ENCODE measurements around the gene HFE. TPM values are rescaled to one million over a fixed set of nuclear protein-coding genes. Genes with fewer than 3 reads are reported as not detected.
A peak's percentile ranks its signal among the peaks of the same experiment; 100 is the strongest.
"Not testable (repeated sequence)": the region's sequence is repeated elsewhere in the genome, so short reads cannot be mapped to it uniquely, and the experiment has no call there.

HFE gene
- total RNA-seq, 1 experiment from 2014 or later = 5.7 TPM

- TF ChIP-seq CTCF (IDR thresholded peaks at IDR 0.05; ENCODE audit: insufficient read depth in 1 of 2, low read depth in 1 of 2, low read length in 1 of 2, severe bottlenecking in 1 of 2, unreplicated experiment in 1 of 2) = no peak
- Histone ChIP-seq H3K4me1 (peaks cover 23% of the 10 kb centered on the region), H3K4me3 (ENCODE audit: low read depth, low read length) (no peak overlapping the region), H3K36me3 (ENCODE audit: control insufficient read depth, insufficient read depth, low read length) (no peaks in the 10 kb centered on the region), H3K9me3 (no peaks in the 10 kb centered on the region), H3K27me3 (replicated peaks; ENCODE audit: control insufficient read depth, insufficient read depth, low read length) (no peaks in the 10 kb centered on the region)
- ChIA-PET POLR2A (interaction anchor here (0.6 to 0.7 kb wide), 2 partner anchors 16 to 87 kb away, joined by 4 to 5 read pairs; a partner anchor contains a TSS), CTCF (no interaction called here)
- BruUV-seq (replicated peaks) = no TSS peak
- H3K4me1 Mint-ChIP-seq (ENCODE audit: low read depth, unreplicated experiment) = peaks cover 24% of the 10 kb centered on the region
- H3K4me3 Mint-ChIP-seq (ENCODE audit: unreplicated experiment) = no peak overlapping the region
- no peak overlapping the region for H3K27ac Mint-ChIP-seq (ENCODE audit: unreplicated experiment)
- intact Hi-C loops (cut with micrococcal nuclease; ENCODE audit: unreplicated experiment) = no loop called here
- no peaks in the 10 kb centered on the region for H3K27me3 Mint-ChIP-seq (ENCODE audit: insufficient read depth, unreplicated experiment)
- H3K9me3 Mint-ChIP-seq (ENCODE audit: unreplicated experiment) = no peaks in the 10 kb centered on the region
- H3K36me3 Mint-ChIP-seq (ENCODE audit: insufficient read depth, unreplicated experiment) = peaks cover 32% of the 10 kb centered on the region
- no peak for DNase-seq
These were observed 31.8 kb downstream of the HFE start for GRCh38 chr6:26118999-26119398.

GRCh38 chr6:26120115-26120514 is 32.9 kb downstream of the HFE start:
- Mint-ChIP-seq H3K36me3 (ENCODE audit: insufficient read depth, unreplicated experiment) (peaks cover 43% of the 10 kb centered on the region), H3K4me1 (ENCODE audit: low read depth, unreplicated experiment) (peaks cover 35% of the 10 kb centered on the region), H3K27ac (ENCODE audit: unreplicated experiment) (peak overlapping the region; percentile 87)
- H3K36me3 ChIP-seq (ENCODE audit: control insufficient read depth, insufficient read depth, low read length); H3K9me3 ChIP-seq; H3K4me3 Mint-ChIP-seq (ENCODE audit: unreplicated experiment); H3K4me3 ChIP-seq (ENCODE audit: low read depth, low read length); DNase-seq; H3K27me3 ChIP-seq (replicated peaks; ENCODE audit: control insufficient read depth, insufficient read depth, low read length); BruUV-seq (replicated peaks); H3K27me3 Mint-ChIP-seq (ENCODE audit: insufficient read depth, unreplicated experiment); CTCF ChIA-PET; H3K9me3 Mint-ChIP-seq (ENCODE audit: unreplicated experiment): not testable (repeated sequence)
- POLR2A ChIA-PET = interaction anchor here (0.6 to 1.0 kb wide), 3 partner anchors 15 to 1770 kb away, joined by 3 to 4 read pairs (median 3); no protein-coding TSS in a partner anchor
- peaks cover 23% of the 10 kb centered on the region for H3K4me1 ChIP-seq
- intact Hi-C loops (cut with micrococcal nuclease; ENCODE audit: unreplicated experiment) = loop anchor here (5.0 to 10.0 kb wide), 2 partner anchors 155 to 1772 kb away; a partner anchor contains a TSS

GRCh38 chr6:26120807-26121140 is 33.5 kb downstream of the HFE start:
- no peaks in the 10 kb centered on the region for H3K27me3 ChIP-seq (replicated peaks; ENCODE audit: control insufficient read depth, insufficient read depth, low read length)
- no peak for TF ChIP-seq CTCF (IDR thresholded peaks at IDR 0.05; ENCODE audit: insufficient read depth in 1 of 2, low read depth in 1 of 2, low read length in 1 of 2, severe bottlenecking in 1 of 2, unreplicated experiment in 1 of 2)
- no peak overlapping the region for H3K4me3 ChIP-seq (ENCODE audit: low read depth, low read length)
- Mint-ChIP-seq H3K27ac (ENCODE audit: unreplicated experiment) (peak overlapping the region; percentile 87), H3K9me3 (ENCODE audit: unreplicated experiment) (no peaks in the 10 kb centered on the region), H3K27me3 (ENCODE audit: insufficient read depth, unreplicated experiment) (no peaks in the 10 kb centered on the region), H3K4me1 (ENCODE audit: low read depth, unreplicated experiment) (peaks cover 36% of the 10 kb centered on the region), H3K4me3 (ENCODE audit: unreplicated experiment) (peak overlapping the region; percentile 54), H3K36me3 (ENCODE audit: insufficient read depth, unreplicated experiment) (peaks cover 49% of the 10 kb centered on the region)
- intact Hi-C loops (cut with micrococcal nuclease; ENCODE audit: unreplicated experiment) = loop anchor here (5.0 to 10.0 kb wide), 2 partner anchors 154 to 1772 kb away; a partner anchor contains a TSS
- H3K4me1 ChIP-seq = peaks cover 23% of the 10 kb centered on the region
- DNase-seq = no peak
- ChIA-PET POLR2A (interaction anchor here (0.6 to 1.0 kb wide), 3 partner anchors 16 to 1769 kb away, joined by 3 to 4 read pairs (median 3); no protein-coding TSS in a partner anchor), CTCF (no interaction called here)
- H3K9me3 ChIP-seq = no peaks in the 10 kb centered on the region
- H3K36me3 ChIP-seq (ENCODE audit: control insufficient read depth, insufficient read depth, low read length) = no peaks in the 10 kb centered on the region
- BruUV-seq (replicated peaks) = no TSS peak
